Suprapubic skin (tissue), 4 donors: ENCODE data around the gene SCUBE3. TPM values are rescaled to one million over a fixed set of nuclear protein-coding genes. Genes with fewer than 3 reads are reported as not detected.

Experiments
- DNase-seq, 2 donors: peaks; one replicate each; pipeline ENCODE4 v3.0.0-alpha.2; 2019; ENCODE audit warnings: low spot score in 2 of 2
- H3K27ac ChIP-seq: fragments of 200-600 bp; sonication (generic); one replicate; pipeline ENCODE4 v1.5.1; 2019
- H3K27me3 ChIP-seq: fragments of 200-600 bp; sonication (generic); one replicate; pipeline ENCODE4 v1.5.1; 2019
- H3K36me3 ChIP-seq: fragments of 200-600 bp; sonication (generic); one replicate; pipeline ENCODE4 v1.5.1; 2019
- H3K4me1 ChIP-seq: fragments of 200-600 bp; sonication (generic); one replicate; pipeline ENCODE4 v1.5.1; 2019
- H3K4me3 ChIP-seq: fragments of 200-600 bp; sonication (generic); one replicate; pipeline ENCODE4 v1.5.1; 2019; ENCODE audit warnings: mild to moderate bottlenecking
- H3K9me3 ChIP-seq: fragments of 200-600 bp; sonication (generic); one replicate; pipeline ENCODE4 v1.5.1; 2019
- EP300 ChIP-seq: sonication (generic); formaldehyde crosslinking; IDR thresholded peaks from one replicate; pipeline ENCODE4 v1.6.1; 2017; ENCODE audit warnings: antibody characterized with exemption
- POLR2A ChIP-seq, 2 donors: fragments of 450-650 bp; IDR thresholded peaks; one replicate each; pipeline ENCODE4 v1.6.1; 2017; ENCODE audit warnings: antibody characterized with exemption in 2 of 2, mild to moderate bottlenecking in 2 of 2, moderate library complexity in 2 of 2
- POLR2AphosphoS5 ChIP-seq, 3 donors: sonication (generic); formaldehyde crosslinking; IDR thresholded peaks; one replicate each; pipeline ENCODE4 v1.6.1; 2017; ENCODE audit warnings: antibody characterized with exemption in 3 of 3
- WGBS: methylation state at CpG from one replicate; pipeline ENCODE4 v1.1.5; 2018; 5-methylcytosine and 5-hydroxymethylcytosine counted together
- total RNA-seq, 4 donors: library from RNA; depleted of rRNA; stranded (reverse); fragments of >200 nt; gene quantifications; one replicate each; pipeline ENCODE4 v1.1.0, GENCODE V29; 2016
- TF ChIP-seq, protein P1 (sequence below), 2 donors: fragments of 200-600 bp in 1 of 2; fragments of 450-650 bp in 1 of 2; sonication (generic) in 1 of 2; IDR thresholded peaks; one replicate each; pipeline ENCODE4 v1.5.1; 2016 to 2019; ENCODE audit warnings: antibody characterized with exemption in 2 of 2, mild to moderate bottlenecking in 1 of 2, moderate library complexity in 1 of 2

SCUBE3 gene
- total RNA-seq, 4 donors from 2014 or later: 0.23 to 1.1 (median 0.73) TPM

DNA sequence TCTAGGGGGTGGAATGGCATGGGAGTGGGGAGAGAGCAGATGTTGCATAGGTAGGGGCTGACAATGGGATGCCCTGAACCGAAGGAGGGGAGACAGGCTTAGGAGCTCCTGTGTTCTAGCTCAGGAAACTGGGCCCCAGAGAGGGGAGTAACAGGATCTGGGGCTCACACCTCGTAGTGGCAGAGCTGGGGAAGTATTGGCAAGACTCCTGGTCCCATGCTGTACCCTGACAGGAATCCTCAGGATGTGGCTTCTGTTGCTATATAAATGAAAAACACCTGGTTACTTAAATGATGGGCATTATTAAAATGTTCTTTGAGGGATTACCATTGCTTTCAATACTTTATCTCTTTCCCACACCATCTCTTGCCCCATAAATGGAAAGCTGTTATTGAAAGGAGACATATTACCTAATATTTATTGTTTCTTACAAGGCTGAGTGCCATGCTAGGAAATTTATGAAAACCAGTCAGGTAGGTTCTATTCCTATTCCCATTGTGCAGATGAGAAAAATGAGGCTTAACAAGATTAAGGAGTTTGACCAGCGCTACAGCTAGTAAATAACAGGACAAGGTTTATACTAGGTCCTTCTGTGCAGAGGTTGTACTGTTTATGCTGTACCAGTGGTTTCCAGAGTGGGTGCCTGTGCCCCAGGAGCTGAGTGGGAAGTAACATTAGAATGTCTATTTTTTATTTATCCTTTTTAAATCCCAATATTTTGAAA is 37.3 kb upstream of the SCUBE3 start:
- Histone ChIP-seq H3K9me3 (no peaks in the 10 kb centered on the region), H3K4me1 (peaks cover 6% of the 10 kb centered on the region), H3K27me3 (no peaks in the 10 kb centered on the region), H3K4me3 (no peak overlapping the region), H3K27ac (no peak overlapping the region), H3K36me3 (no peaks in the 10 kb centered on the region)
- DNase-seq: peak in 1 of 2 donors; percentile 21
- WGBS: 77% methylated on average over 3 of the region's 3 CpGs
- TF ChIP-seq POLR2A (IDR thresholded peaks at IDR 0.05) (no peak), POLR2AphosphoS5 (IDR thresholded peaks at IDR 0.05) (no peak), EP300 (no peak)
- TF ChIP-seq, protein P1, sequence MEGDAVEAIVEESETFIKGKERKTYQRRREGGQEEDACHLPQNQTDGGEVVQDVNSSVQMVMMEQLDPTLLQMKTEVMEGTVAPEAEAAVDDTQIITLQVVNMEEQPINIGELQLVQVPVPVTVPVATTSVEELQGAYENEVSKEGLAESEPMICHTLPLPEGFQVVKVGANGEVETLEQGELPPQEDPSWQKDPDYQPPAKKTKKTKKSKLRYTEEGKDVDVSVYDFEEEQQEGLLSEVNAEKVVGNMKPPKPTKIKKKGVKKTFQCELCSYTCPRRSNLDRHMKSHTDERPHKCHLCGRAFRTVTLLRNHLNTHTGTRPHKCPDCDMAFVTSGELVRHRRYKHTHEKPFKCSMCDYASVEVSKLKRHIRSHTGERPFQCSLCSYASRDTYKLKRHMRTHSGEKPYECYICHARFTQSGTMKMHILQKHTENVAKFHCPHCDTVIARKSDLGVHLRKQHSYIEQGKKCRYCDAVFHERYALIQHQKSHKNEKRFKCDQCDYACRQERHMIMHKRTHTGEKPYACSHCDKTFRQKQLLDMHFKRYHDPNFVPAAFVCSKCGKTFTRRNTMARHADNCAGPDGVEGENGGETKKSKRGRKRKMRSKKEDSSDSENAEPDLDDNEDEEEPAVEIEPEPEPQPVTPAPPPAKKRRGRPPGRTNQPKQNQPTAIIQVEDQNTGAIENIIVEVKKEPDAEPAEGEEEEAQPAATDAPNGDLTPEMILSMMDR (IDR thresholded peaks at IDR 0.05): no peak

DNA sequence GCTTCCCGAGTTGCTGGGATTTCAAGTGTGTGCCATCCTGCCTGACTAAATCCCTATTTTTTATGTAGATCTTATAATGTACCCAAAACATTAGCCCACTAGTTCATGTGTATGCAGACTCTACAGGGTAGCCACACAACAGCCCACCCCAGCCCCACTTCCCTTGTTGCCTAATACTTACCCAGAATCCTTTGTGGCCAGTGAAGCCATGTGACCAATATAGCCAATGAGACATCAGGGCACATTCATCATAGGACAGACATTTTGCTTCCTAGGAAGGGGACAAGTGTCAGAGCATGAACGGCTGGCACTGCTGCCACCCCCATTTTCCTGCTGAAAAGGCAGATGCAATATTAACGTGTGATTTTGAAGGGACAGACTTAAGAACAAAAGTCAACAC is 36.6 kb upstream of the SCUBE3 start:
- H3K9me3 ChIP-seq: no peaks in the 10 kb centered on the region
- TF ChIP-seq, protein P1 (IDR thresholded peaks at IDR 0.05): no peak
- TF ChIP-seq POLR2A (IDR thresholded peaks at IDR 0.05) (no peak), POLR2AphosphoS5 (IDR thresholded peaks at IDR 0.05) (no peak), EP300 (no peak)
- no peak overlapping the region for H3K27ac ChIP-seq
- no peak overlapping the region for H3K4me3 ChIP-seq
- WGBS: 89% methylated on average over 3 of the region's 3 CpGs
- peak in 1 of 2 donors; percentile 48 for DNase-seq
- H3K4me1 ChIP-seq: peaks cover 13% of the 10 kb centered on the region
- no peaks in the 10 kb centered on the region for H3K36me3 ChIP-seq
- H3K27me3 ChIP-seq: no peaks in the 10 kb centered on the region

DNA sequence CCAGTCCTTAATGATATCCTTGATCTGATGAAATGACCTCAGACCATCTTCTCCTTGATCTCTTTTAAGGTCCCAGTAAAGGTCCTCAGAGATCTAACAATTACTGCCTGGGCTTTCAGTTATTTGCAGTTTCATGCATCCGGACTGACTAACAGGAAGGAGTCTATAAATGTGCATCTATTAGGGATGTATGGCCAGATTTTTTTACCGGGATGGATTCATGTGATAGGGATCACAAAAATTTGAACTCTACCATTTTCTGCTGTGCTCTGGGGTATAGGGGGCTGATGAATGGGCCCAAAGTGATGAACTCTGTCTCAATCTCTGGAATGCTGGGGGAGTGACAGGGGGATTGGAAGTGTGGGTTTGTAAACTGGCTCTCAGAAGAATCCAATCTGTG is 36.2 kb upstream of the SCUBE3 start:
- DNase-seq: no peak
- Histone ChIP-seq H3K4me1 (peaks cover 14% of the 10 kb centered on the region), H3K27me3 (no peaks in the 10 kb centered on the region), H3K36me3 (no peaks in the 10 kb centered on the region), H3K4me3 (no peak overlapping the region), H3K9me3 (no peaks in the 10 kb centered on the region), H3K27ac (no peak overlapping the region)
- TF ChIP-seq, protein P1 (IDR thresholded peaks at IDR 0.05): no peak
- no peak for TF ChIP-seq POLR2AphosphoS5 (IDR thresholded peaks at IDR 0.05)
- TF ChIP-seq EP300: no peak
- TF ChIP-seq POLR2A (IDR thresholded peaks at IDR 0.05): no peak
- 84% methylated on average over 2 of the region's 2 CpGs for WGBS

DNA sequence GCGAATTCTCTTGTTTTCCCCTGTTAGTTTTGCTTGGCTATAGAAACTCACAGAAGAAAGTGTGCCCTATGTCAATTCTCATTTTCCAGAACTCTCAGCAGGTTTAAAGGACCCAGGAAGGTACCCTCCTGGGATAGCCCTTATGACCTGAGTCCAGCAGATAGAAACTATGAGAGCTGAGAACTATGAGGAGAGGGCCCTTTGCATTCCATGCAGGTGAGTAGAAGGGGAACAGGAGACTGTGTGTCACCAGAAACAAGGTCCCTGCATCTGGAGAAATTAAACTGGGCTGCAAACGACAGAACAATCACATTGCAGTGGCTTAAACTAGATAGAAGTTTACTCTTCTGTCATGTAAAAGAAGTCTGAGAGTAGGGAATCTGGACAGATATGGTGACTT is 35.7 kb upstream of the SCUBE3 start:
- Histone ChIP-seq H3K27ac (no peak overlapping the region), H3K27me3 (no peaks in the 10 kb centered on the region), H3K9me3 (no peaks in the 10 kb centered on the region), H3K4me3 (no peak overlapping the region), H3K4me1 (peaks cover 14% of the 10 kb centered on the region), H3K36me3 (no peaks in the 10 kb centered on the region)
- TF ChIP-seq POLR2AphosphoS5 (IDR thresholded peaks at IDR 0.05): no peak
- TF ChIP-seq POLR2A (IDR thresholded peaks at IDR 0.05): no peak
- TF ChIP-seq EP300: no peak
- TF ChIP-seq, protein P1 (IDR thresholded peaks at IDR 0.05): no peak
- WGBS: 95% methylated on average over 2 of the region's 2 CpGs
- DNase-seq: no peak

DNA sequence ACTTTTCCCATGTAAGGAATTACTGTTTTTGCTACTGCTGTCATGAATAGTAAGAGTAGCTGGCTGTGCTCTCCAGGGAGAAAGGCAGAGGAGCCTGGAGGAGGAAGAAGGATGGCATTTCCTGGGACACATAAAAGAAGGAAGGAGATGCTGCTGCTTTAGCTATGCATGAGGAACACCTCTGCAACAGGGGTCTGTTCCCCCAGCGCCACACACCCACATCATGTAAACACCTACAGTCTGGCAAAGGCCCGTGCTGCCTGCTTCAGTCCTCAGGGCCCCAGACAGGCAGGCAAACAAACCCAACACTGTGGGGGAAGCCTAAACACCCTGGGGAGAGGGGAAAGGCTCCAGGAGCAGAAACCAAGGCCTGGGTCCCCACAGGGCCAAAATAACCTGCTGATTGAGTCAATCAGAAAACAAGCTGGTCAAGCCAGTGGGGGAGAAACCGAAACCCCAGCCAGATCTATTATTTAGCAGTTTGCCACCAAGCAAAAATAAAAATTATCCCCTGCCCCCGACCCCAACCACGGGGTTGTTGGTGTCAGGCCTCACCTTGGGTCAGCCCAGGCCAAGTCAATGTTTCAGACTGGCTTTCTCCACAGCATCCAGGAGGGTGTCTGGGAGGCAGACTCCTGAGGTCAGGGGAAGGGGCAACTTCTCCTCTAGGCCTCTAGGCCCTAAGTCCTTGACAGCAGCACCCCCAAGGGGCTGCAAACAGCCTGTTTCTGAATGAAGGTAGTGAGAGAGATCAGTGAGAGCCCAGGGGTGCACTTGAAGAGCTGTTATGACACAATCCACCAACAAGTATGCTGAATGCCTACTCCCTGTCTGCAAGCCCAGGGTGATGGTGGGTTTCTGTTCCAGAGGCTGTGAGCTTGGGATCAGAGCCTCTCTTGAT is 34.6 kb upstream of the SCUBE3 start:
- Histone ChIP-seq H3K36me3 (no peaks in the 10 kb centered on the region), H3K9me3 (no peaks in the 10 kb centered on the region), H3K4me3 (no peak overlapping the region), H3K27me3 (no peaks in the 10 kb centered on the region), H3K27ac (no peak overlapping the region), H3K4me1 (peaks cover 14% of the 10 kb centered on the region)
- 83% methylated on average over 5 of the region's 5 CpGs for WGBS
- TF ChIP-seq, protein P1 (IDR thresholded peaks at IDR 0.05): no peak
- TF ChIP-seq POLR2AphosphoS5 (IDR thresholded peaks at IDR 0.05) (no peak), EP300 (no peak), POLR2A (IDR thresholded peaks at IDR 0.05) (no peak)
- peak in 1 of 2 donors; percentile 65 for DNase-seq
